ENCODE results near the gene LRRC45.
A peak's percentile ranks its signal among the peaks of the same experiment; 100 is the strongest.

LRRC45 gene

DNA sequence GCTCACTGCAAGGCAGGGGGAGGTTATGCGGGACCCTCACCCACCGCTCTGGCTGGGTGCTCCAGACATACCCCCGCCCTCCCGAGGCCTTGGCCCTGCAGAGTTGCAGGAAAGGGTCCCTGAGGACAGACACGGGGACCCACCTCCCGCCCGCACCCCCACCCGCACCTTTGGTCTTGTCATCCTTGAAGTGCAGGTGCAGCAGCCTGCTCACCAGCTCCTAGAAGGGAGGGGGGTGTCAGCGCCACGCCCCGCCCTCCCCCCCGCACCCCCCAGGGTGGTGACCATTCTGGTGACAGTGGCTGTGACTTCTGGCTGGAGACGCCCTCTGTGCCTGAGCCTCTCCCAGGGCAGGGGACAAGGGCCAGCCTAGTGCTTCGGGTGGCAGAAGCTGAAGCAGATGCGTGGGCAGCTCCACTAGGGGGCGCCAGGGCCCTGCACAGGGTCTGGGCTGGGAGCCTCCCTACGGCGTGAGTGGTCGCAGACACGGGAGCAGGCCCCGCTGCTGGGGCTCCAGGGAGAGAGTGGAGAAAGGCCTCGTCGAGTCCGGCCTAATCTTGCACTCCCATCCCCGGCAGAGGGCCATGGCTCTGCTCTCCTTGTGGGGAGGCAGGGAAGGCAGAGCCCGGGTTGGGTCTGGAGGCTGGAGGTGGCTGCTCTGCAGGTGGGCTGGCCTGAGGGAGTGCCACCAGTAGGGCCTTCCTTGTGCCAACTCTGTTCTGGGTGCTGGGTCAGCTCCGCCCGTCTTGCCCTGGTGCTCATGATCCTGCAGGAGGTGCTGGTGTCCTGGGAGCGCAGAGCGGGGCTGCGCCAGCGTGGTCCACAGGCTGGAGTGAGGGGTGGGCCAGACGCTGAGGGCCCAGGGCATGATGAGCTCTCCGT lies 3.2 kb upstream of the LRRC45 start:
- Histone ChIP-seq H3K27me3 (ENCODE audit: control insufficient read depth in 2 of 2, insufficient read depth in 2 of 2, low read length in 2 of 2) (no peaks in the 10 kb centered on the region), H3K27ac (ENCODE audit: low read depth in 2 of 2, low read length in 2 of 2) (no peak overlapping the region), H3K36me3 (ENCODE audit: control insufficient read depth in 2 of 2, insufficient read depth in 2 of 2, low read length in 2 of 2) (peaks cover 0 to 3% of the 10 kb centered on the region in 2 donors), H3K9me3 (ENCODE audit: control insufficient read depth in 2 of 2, low read length in 2 of 2) (no peaks in the 10 kb centered on the region), H3K9ac (ENCODE audit: low read depth in 1 of 2, low read length in 2 of 2) (no peak overlapping the region), H3K4me3 (ENCODE audit: low read length in 2 of 2) (no peak overlapping the region), H3K4me1 (ENCODE audit: control insufficient read depth in 2 of 2, insufficient read depth in 2 of 2, low read length in 2 of 2) (peaks cover 23% of the 10 kb centered on the region in 2 donors)

GRCh38 chr17:82020572-82021106 lies 2.5 kb upstream of the LRRC45 start:
- Histone ChIP-seq H3K27ac (ENCODE audit: low read depth in 2 of 2, low read length in 2 of 2) (no peak overlapping the region), H3K27me3 (ENCODE audit: control insufficient read depth in 2 of 2, insufficient read depth in 2 of 2, low read length in 2 of 2) (no peaks in the 10 kb centered on the region), H3K4me3 (ENCODE audit: low read length in 2 of 2) (peak overlapping the region in 1 of 2 donors; percentile 90), H3K9ac (ENCODE audit: low read depth in 1 of 2, low read length in 2 of 2) (no peak overlapping the region), H3K9me3 (ENCODE audit: control insufficient read depth in 2 of 2, low read length in 2 of 2) (no peaks in the 10 kb centered on the region), H3K4me1 (ENCODE audit: control insufficient read depth in 2 of 2, insufficient read depth in 2 of 2, low read length in 2 of 2) (peaks cover 23% of the 10 kb centered on the region in 2 donors), H3K36me3 (ENCODE audit: control insufficient read depth in 2 of 2, insufficient read depth in 2 of 2, low read length in 2 of 2) (peaks cover 0 to 3% of the 10 kb centered on the region in 2 donors)

- Histone ChIP-seq H3K27me3 (ENCODE audit: control insufficient read depth in 2 of 2, insufficient read depth in 2 of 2, low read length in 2 of 2) (no peaks in the 10 kb centered on the region), H3K36me3 (ENCODE audit: control insufficient read depth in 2 of 2, insufficient read depth in 2 of 2, low read length in 2 of 2) (peaks cover 0 to 3% of the 10 kb centered on the region in 2 donors), H3K9ac (ENCODE audit: low read depth in 1 of 2, low read length in 2 of 2) (peak overlapping the region; percentile 84 to 92), H3K4me3 (ENCODE audit: low read length in 2 of 2) (peak overlapping the region; percentile 85 to 90), H3K27ac (ENCODE audit: low read depth in 2 of 2, low read length in 2 of 2) (peak overlapping the region; percentile 76 to 81), H3K4me1 (ENCODE audit: control insufficient read depth in 2 of 2, insufficient read depth in 2 of 2, low read length in 2 of 2) (peaks cover 23% of the 10 kb centered on the region in 2 donors), H3K9me3 (ENCODE audit: control insufficient read depth in 2 of 2, low read length in 2 of 2) (no peaks in the 10 kb centered on the region)
Observed at GRCh38 chr17:82021107-82021899, 1.8 kb upstream of the LRRC45 start.

DNA sequence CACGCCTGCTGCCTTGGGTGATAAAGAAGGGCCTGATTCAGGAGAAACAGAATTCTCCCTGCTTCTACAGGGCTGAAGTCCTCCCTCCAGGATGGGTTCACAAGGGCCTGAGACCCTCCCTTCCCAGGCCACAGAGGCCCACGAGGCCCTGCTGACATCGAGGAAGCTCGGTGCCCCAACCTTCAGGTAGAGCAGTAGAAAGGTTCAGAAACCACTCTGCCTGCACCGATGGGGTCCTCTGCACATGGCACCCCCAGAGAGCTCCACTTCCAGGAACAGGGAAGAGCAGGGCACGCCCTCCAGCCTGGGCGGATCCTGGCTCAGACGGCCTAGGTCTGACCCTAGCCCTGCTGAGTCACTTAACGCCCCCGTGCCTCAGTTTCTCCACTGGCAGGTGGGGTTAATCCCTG lies 1.2 kb upstream of the LRRC45 start:
- Histone ChIP-seq H3K4me1 (ENCODE audit: control insufficient read depth in 2 of 2, insufficient read depth in 2 of 2, low read length in 2 of 2) (peaks cover 23% of the 10 kb centered on the region in 2 donors), H3K27ac (ENCODE audit: low read depth in 2 of 2, low read length in 2 of 2) (peak overlapping the region; percentile 76 to 81)

GRCh38 chr17:82022310-82022980 lies 660 bp upstream of the LRRC45 start, which contains the start of gene CENPX:
CENPX (minus strand) TSS chr17:82022878; CDS start chr17:82022861, 17 bp downstream.
- Histone ChIP-seq H3K36me3 (ENCODE audit: control insufficient read depth in 2 of 2, insufficient read depth in 2 of 2, low read length in 2 of 2) (peaks cover 0 to 3% of the 10 kb centered on the region in 2 donors), H3K9me3 (ENCODE audit: control insufficient read depth in 2 of 2, low read length in 2 of 2) (no peaks in the 10 kb centered on the region), H3K27me3 (ENCODE audit: control insufficient read depth in 2 of 2, insufficient read depth in 2 of 2, low read length in 2 of 2) (no peaks in the 10 kb centered on the region), H3K9ac (ENCODE audit: low read depth in 1 of 2, low read length in 2 of 2) (peak within 1 kb of the TSS; percentile 84 to 92), H3K4me1 (ENCODE audit: control insufficient read depth in 2 of 2, insufficient read depth in 2 of 2, low read length in 2 of 2) (peaks cover 23% of the 10 kb centered on the region in 2 donors), H3K4me3 (ENCODE audit: low read length in 2 of 2) (peak within 1 kb of the TSS; percentile 85 to 90), H3K27ac (ENCODE audit: low read depth in 2 of 2, low read length in 2 of 2) (peak within 1 kb of the TSS; percentile 76 to 81)

More for the DNA sequence above, 1.2 kb upstream of the LRRC45 start:
- Histone ChIP-seq H3K4me3 (ENCODE audit: low read length in 2 of 2) (peak overlapping the region; percentile 85 to 90), H3K9ac (ENCODE audit: low read depth in 1 of 2, low read length in 2 of 2) (peak overlapping the region; percentile 84 to 92), H3K36me3 (ENCODE audit: control insufficient read depth in 2 of 2, insufficient read depth in 2 of 2, low read length in 2 of 2) (peaks cover 0 to 3% of the 10 kb centered on the region in 2 donors), H3K9me3 (ENCODE audit: control insufficient read depth in 2 of 2, low read length in 2 of 2) (no peaks in the 10 kb centered on the region), H3K27me3 (ENCODE audit: control insufficient read depth in 2 of 2, insufficient read depth in 2 of 2, low read length in 2 of 2) (no peaks in the 10 kb centered on the region)

DNA sequence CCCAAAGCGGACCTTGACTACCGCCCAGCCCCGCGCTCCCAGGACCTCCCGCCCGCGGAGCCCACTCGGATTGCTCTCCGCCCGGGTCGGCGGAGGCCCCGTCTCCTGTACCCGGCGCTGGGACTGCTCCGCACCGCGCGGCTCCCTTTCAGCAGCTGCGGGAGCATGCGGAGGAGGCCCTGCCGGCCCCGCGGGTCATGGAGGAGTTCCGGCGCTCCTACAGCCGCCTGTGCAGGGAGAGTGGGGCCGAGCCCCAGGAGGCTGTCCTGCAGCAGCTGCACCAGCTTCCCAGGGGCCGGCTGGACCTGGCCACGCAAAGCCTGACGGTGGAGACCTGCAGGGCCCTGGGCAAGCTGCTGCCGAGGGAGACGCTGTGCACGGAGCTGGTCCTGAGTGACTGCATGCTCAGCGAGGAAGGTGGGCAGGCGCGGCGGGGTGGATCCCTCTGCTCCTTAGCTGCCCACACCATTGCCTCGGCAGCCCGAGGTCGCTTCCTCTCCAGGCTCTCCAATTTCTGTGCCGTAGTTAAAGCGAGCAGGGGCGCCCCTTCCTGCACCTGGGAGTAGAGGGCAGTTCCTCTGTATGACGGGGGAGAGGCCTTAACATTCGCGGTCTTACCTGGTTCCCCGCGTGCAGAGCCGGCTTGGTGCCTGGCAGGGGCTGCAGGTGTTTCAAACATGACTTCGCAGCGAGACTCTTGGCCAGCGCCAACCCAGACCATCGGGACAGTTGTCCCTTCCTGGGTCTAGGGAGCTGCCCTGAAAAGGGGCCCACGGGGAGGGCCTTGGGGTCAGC lies 539 bp downstream of the LRRC45 start:
- Histone ChIP-seq H3K27me3 (ENCODE audit: control insufficient read depth in 2 of 2, insufficient read depth in 2 of 2, low read length in 2 of 2) (no peaks in the 10 kb centered on the region), H3K4me1 (ENCODE audit: control insufficient read depth in 2 of 2, insufficient read depth in 2 of 2, low read length in 2 of 2) (peaks cover 23% of the 10 kb centered on the region in 2 donors), H3K4me3 (ENCODE audit: low read length in 2 of 2) (peak overlapping the region; percentile 70 to 79), H3K9ac (ENCODE audit: low read depth in 1 of 2, low read length in 2 of 2) (peak overlapping the region; percentile 24 to 71), H3K36me3 (ENCODE audit: control insufficient read depth in 2 of 2, insufficient read depth in 2 of 2, low read length in 2 of 2) (no peaks in the 10 kb centered on the region), H3K9me3 (ENCODE audit: control insufficient read depth in 2 of 2, low read length in 2 of 2) (no peaks in the 10 kb centered on the region), H3K27ac (ENCODE audit: low read depth in 2 of 2, low read length in 2 of 2) (no peak overlapping the region)

GRCh38 chr17:82024859-82025258 lies 1.8 kb downstream of the LRRC45 start:
- Histone ChIP-seq H3K27me3 (ENCODE audit: control insufficient read depth in 2 of 2, insufficient read depth in 2 of 2, low read length in 2 of 2) (no peaks in the 10 kb centered on the region), H3K36me3 (ENCODE audit: control insufficient read depth in 2 of 2, insufficient read depth in 2 of 2, low read length in 2 of 2) (no peaks in the 10 kb centered on the region), H3K4me1 (ENCODE audit: control insufficient read depth in 2 of 2, insufficient read depth in 2 of 2, low read length in 2 of 2) (peaks cover 23 to 26% of the 10 kb centered on the region in 2 donors), H3K9ac (ENCODE audit: low read depth in 1 of 2, low read length in 2 of 2) (no peak overlapping the region), H3K9me3 (ENCODE audit: control insufficient read depth in 2 of 2, low read length in 2 of 2) (no peaks in the 10 kb centered on the region), H3K27ac (ENCODE audit: low read depth in 2 of 2, low read length in 2 of 2) (no peak overlapping the region), H3K4me3 (ENCODE audit: low read length in 2 of 2) (no peak overlapping the region)

DNA sequence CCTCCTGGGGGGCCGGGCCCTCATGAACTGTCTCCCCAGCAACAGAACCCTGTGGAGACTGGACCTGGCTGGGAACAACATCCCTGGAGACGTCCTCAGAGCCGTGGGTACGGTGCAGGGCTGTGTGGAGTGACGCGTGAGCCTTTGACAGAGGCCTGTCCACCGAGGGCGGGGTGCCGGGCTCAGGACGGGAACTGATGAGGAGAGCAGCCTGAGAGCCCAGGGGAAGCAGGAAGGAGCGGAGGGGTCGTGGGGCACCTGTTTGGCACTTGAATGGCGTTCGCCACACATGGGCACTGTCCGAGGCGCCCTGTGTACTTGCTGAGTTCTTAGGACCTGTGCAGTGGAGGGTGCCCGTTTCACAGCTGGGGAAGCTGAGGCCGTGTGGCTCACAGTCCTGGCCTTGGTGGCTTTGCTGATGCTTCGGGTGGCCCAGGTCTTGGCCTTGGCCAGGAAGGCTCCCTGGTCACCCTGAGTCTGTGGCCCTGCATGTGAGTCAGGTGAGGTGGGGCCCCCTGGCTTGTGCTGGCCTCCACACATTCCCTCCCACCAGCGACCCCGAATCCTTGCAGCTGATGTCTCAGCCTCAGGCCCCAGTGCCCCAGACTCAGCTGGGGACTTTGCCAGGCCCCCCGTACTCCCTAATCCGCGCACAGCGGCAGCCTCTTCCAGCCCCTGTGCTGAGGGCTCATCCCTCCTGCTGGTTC lies 2.4 kb downstream of the LRRC45 start:
- H3K27me3 ChIP-seq (ENCODE audit: control insufficient read depth in 2 of 2, insufficient read depth in 2 of 2, low read length in 2 of 2), result no peaks in the 10 kb centered on the region
- no peaks in the 10 kb centered on the region for H3K9me3 ChIP-seq (ENCODE audit: control insufficient read depth in 2 of 2, low read length in 2 of 2)
- no peak overlapping the region for H3K27ac ChIP-seq (ENCODE audit: low read depth in 2 of 2, low read length in 2 of 2)
- H3K4me1 ChIP-seq (ENCODE audit: control insufficient read depth in 2 of 2, insufficient read depth in 2 of 2, low read length in 2 of 2), result peaks cover 23 to 31% of the 10 kb centered on the region in 2 donors
- no peak overlapping the region for H3K4me3 ChIP-seq (ENCODE audit: low read length in 2 of 2)
- H3K36me3 ChIP-seq (ENCODE audit: control insufficient read depth in 2 of 2, insufficient read depth in 2 of 2, low read length in 2 of 2), result no peaks in the 10 kb centered on the region
- no peak overlapping the region for H3K9ac ChIP-seq (ENCODE audit: low read depth in 1 of 2, low read length in 2 of 2)
